ENCODE measurements around the gene GSAP.

Gene GSAP

DNA sequence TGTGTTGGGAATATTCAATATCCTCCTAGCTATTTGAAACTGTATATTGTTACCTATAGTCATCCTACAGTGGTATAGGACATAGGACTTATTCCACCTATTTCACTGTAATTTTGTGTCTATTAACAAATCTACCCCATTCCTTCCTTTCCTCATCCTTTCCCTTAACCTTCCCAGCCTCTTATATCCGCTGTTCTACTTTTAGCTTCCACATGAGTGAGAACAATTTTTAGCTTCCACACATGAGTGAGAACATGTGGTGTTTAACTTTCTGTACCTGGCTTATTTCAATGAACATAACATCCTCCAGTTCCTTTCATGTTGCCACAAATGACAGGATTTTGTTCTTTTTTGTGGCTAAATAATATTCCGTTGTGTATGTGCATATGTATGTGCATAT, 120.6 kb downstream of the GSAP start:
- TF ChIP-seq, protein P1, sequence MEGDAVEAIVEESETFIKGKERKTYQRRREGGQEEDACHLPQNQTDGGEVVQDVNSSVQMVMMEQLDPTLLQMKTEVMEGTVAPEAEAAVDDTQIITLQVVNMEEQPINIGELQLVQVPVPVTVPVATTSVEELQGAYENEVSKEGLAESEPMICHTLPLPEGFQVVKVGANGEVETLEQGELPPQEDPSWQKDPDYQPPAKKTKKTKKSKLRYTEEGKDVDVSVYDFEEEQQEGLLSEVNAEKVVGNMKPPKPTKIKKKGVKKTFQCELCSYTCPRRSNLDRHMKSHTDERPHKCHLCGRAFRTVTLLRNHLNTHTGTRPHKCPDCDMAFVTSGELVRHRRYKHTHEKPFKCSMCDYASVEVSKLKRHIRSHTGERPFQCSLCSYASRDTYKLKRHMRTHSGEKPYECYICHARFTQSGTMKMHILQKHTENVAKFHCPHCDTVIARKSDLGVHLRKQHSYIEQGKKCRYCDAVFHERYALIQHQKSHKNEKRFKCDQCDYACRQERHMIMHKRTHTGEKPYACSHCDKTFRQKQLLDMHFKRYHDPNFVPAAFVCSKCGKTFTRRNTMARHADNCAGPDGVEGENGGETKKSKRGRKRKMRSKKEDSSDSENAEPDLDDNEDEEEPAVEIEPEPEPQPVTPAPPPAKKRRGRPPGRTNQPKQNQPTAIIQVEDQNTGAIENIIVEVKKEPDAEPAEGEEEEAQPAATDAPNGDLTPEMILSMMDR (IDR thresholded peaks at IDR 0.05; ENCODE audit: insufficient read depth, low read depth, low read length, missing control alignments) = no peak
- H3K4me3 ChIP-seq (ENCODE audit: low read depth, low read length) = no peak overlapping the region
- DNase-seq (ENCODE audit: low read depth) = no peak

DNA sequence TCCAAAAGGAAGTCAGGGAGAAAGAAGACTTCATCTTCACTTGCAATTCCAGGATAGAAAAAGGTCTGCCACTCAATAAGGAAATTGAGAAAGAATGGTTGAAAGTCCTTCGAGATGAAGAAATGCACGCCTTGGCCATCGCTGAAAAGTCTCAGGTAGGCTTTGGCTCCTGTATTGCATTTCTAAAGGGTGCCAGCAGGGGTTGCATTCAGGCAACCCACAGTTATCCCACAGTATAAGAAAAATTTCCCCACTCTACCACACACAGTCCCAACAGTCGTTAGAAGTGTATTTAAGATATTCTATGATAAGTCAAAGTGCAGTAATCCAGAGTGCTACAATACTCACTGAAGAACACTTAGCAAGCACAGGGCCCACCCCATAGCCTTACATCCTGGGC, 123.1 kb downstream of the GSAP start:
- peak; percentile 3 for DNase-seq (ENCODE audit: low read depth)
- TF ChIP-seq, protein P1 (IDR thresholded peaks at IDR 0.05; ENCODE audit: insufficient read depth, low read depth, low read length, missing control alignments) = peak; percentile 3
- H3K4me3 ChIP-seq (ENCODE audit: low read depth, low read length) = no peak overlapping the region

DNA sequence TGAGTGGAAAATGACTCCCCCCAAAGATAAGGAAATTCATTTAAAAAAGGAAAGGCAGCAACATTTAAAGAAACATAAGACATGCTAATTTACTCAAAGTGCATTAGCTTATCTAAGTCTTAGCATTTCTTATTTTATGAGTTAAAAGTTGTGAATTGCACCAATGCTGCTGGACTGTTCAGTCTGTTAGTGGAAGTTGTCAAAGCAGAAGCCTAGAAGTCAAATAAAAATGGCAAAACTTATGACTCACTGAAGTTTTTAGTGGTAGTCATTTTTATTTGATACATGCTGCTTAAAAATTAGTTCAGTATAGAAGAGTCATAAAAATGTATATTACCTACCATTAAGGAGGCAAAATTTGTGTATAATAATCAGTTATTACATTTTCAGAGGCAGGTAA, 125.7 kb downstream of the GSAP start:
- TF ChIP-seq, protein P1 (IDR thresholded peaks at IDR 0.05; ENCODE audit: insufficient read depth, low read depth, low read length, missing control alignments) = no peak
- H3K4me3 ChIP-seq (ENCODE audit: low read depth, low read length) = no peak overlapping the region
- DNase-seq (ENCODE audit: low read depth) = no peak

DNA sequence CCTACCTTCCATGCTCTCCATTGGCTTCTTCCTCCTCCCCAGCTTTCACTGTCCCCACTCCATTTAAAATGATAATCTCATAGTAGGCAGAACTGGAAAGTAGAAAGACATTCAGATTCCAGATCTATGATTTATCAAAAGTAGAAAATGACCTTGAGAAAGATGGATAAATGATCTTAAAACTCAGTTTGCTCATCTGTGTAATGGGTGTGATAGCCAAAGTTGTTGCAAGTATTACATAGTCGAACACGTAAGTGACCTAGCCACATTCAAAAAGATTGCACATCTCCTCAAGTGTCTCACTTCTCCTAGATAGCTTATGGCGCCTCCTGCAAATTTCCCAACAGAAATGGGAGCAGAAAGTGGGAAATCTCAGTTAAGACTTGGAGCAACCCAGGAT, 126.8 kb downstream of the GSAP start:
- H3K4me3 ChIP-seq (ENCODE audit: low read depth, low read length) = no peak overlapping the region
- DNase-seq (ENCODE audit: low read depth) = no peak
- TF ChIP-seq, protein P1 (IDR thresholded peaks at IDR 0.05; ENCODE audit: insufficient read depth, low read depth, low read length, missing control alignments) = no peak

DNA sequence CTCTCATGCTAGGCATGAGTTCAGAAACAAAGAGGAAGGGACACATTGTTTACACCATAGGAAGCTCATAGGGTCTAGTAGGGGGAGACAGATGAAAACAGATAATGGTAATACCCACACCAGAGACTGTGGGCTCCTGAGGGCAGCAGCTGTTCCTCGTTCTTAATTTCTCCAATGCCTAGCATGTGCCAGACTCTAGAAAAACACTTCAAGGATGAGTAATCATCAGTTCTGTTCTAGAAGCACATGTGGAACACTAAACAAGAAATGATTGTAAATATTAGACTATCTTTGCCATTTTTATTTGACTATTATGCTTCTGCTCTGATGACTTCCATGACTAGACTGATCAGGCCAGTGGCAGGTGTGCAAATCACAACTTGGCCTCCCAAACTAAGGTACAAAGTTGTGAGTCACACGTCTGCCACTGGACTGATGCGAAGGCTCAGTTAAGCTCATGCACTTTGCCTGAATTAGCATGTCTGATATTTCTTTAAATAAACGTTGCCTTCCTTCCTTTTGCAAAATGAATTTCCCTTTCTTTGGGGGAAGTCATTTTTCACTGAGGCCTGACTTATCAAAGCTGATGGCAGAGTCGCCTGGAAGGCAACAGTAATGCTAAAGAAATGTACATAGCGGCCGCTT, 127.4 kb downstream of the GSAP start:
- TF ChIP-seq, protein P1 (IDR thresholded peaks at IDR 0.05; ENCODE audit: insufficient read depth, low read depth, low read length, missing control alignments) = no peak
- H3K4me3 ChIP-seq (ENCODE audit: low read depth, low read length) = no peak overlapping the region
- DNase-seq (ENCODE audit: low read depth) = no peak

DNA sequence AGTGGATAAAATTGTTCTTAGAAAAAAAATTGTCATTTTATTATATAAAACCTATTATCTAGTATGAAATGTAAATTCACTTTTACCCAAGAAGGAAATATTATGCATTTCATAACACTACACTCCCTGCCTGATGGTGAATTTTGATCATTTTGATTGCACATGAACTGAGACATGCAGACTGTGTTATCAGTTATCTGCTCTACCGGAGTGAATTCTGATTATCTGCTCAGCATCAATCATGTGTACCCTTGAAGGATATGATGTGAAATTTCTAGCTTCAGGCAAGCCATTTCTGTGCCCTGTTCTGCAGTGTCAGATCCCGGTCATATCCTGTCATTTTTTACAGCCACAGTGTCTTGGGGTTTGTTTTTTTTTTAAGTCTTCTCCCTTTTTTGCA, 131.5 kb downstream of the GSAP start:
- DNase-seq (ENCODE audit: low read depth) = no peak
- TF ChIP-seq, protein P1 (IDR thresholded peaks at IDR 0.05; ENCODE audit: insufficient read depth, low read depth, low read length, missing control alignments) = no peak
- no peak overlapping the region for H3K4me3 ChIP-seq (ENCODE audit: low read depth, low read length)

DNA sequence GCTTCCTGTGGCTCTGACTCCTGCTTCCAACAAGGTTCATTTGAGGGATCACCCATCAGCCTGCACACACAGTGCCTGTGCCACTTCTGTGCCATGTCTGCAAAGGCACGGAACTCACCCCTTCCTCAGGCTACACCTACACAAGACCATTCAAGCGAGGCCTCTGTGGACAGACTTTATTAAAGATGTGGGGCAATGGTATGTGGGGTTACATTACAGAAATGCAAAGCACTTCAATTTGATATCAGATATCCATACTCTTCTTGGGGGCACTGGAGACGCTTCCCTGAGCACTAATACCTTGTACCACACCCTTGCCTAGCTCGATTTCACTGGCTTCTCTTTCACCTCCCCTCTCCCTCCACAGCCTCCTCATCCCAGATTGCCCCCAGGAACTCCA, 132.1 kb downstream of the GSAP start:
- H3K4me3 ChIP-seq (ENCODE audit: low read depth, low read length) = no peak overlapping the region
- no peak for DNase-seq (ENCODE audit: low read depth)
- TF ChIP-seq, protein P1 (IDR thresholded peaks at IDR 0.05; ENCODE audit: insufficient read depth, low read depth, low read length, missing control alignments) = no peak
